HL-60 (cell line): ENCODE data around the gene SELENBP1.

ENCODE experiments used
- GABPA ChIP-seq: IDR thresholded peaks from 2 replicates; pipeline ENCODE4 v1.6.1; 2012; ENCODE audit warnings: low read depth
- POLR2AphosphoS5 ChIP-seq: IDR thresholded peaks from 2 replicates; pipeline ENCODE4 v1.6.1; 2012; ENCODE audit warnings: low read depth
- SPI1 ChIP-seq: IDR thresholded peaks from 2 replicates; pipeline ENCODE4 v1.6.1; 2012; ENCODE audit warnings: low read depth, mild to moderate bottlenecking, borderline replicate concordance
- TF ChIP-seq, protein P1 (sequence below): IDR thresholded peaks from one replicate; pipeline ENCODE4 v1.5.1; 2011; ENCODE audit warnings: low read length, control low read depth, inconsistent platforms; ENCODE audit not compliant: insufficient read depth
- TF ChIP-seq, protein P2 (sequence below): IDR thresholded peaks from 2 replicates; pipeline ENCODE4 v1.6.1; 2012; ENCODE audit warnings: low read depth; ENCODE audit not compliant: insufficient replicate concordance

DNA sequence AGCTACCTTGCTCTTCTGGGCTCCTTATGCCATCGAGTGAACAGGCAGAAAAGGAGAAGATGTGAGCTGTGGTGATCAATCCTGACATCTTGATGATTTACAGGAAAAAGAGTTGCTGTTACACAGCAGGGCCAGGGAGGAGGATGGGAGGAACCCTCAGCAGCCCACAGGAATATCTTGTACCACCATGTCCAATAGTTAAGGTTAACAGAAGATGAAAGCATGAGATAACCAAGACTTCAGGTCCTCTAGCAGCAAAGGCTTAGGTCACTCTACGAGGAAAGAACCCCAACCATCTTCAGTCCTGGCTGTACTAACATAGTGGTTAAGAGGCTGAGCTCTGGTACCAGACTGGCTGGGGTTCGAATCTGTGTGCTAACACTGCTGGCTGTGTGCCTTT, 12.1 kb upstream of the SELENBP1 start:
- TF ChIP-seq GABPA (no peak), POLR2AphosphoS5 (no peak), SPI1 (no peak)
- TF ChIP-seq, protein P1, sequence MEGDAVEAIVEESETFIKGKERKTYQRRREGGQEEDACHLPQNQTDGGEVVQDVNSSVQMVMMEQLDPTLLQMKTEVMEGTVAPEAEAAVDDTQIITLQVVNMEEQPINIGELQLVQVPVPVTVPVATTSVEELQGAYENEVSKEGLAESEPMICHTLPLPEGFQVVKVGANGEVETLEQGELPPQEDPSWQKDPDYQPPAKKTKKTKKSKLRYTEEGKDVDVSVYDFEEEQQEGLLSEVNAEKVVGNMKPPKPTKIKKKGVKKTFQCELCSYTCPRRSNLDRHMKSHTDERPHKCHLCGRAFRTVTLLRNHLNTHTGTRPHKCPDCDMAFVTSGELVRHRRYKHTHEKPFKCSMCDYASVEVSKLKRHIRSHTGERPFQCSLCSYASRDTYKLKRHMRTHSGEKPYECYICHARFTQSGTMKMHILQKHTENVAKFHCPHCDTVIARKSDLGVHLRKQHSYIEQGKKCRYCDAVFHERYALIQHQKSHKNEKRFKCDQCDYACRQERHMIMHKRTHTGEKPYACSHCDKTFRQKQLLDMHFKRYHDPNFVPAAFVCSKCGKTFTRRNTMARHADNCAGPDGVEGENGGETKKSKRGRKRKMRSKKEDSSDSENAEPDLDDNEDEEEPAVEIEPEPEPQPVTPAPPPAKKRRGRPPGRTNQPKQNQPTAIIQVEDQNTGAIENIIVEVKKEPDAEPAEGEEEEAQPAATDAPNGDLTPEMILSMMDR: no peak
- TF ChIP-seq, protein P2, sequence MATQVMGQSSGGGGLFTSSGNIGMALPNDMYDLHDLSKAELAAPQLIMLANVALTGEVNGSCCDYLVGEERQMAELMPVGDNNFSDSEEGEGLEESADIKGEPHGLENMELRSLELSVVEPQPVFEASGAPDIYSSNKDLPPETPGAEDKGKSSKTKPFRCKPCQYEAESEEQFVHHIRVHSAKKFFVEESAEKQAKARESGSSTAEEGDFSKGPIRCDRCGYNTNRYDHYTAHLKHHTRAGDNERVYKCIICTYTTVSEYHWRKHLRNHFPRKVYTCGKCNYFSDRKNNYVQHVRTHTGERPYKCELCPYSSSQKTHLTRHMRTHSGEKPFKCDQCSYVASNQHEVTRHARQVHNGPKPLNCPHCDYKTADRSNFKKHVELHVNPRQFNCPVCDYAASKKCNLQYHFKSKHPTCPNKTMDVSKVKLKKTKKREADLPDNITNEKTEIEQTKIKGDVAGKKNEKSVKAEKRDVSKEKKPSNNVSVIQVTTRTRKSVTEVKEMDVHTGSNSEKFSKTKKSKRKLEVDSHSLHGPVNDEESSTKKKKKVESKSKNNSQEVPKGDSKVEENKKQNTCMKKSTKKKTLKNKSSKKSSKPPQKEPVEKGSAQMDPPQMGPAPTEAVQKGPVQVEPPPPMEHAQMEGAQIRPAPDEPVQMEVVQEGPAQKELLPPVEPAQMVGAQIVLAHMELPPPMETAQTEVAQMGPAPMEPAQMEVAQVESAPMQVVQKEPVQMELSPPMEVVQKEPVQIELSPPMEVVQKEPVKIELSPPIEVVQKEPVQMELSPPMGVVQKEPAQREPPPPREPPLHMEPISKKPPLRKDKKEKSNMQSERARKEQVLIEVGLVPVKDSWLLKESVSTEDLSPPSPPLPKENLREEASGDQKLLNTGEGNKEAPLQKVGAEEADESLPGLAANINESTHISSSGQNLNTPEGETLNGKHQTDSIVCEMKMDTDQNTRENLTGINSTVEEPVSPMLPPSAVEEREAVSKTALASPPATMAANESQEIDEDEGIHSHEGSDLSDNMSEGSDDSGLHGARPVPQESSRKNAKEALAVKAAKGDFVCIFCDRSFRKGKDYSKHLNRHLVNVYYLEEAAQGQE: no peak
